Ishikawa (cell line): Measurements from ENCODE around the gene LINC00632.

Experiments used
- EP300 ChIP-seq: IDR thresholded peaks from 2 replicates; pipeline ENCODE4 v1.6.1; 2012; ENCODE audit warnings: borderline replicate concordance
- RAD21 ChIP-seq: IDR thresholded peaks from 2 replicates; pipeline ENCODE4 v1.6.1; 2012; ENCODE audit warnings: low read depth
- TAF1 ChIP-seq: IDR thresholded peaks from 2 replicates; pipeline ENCODE4 v1.6.1; 2012; ENCODE audit warnings: low read depth, mild to moderate bottlenecking

GRCh38 chrX:140821280-140821679 lies 111.7 kb downstream of the LINC00632 start:
- no peak for TF ChIP-seq RAD21
- TF ChIP-seq TAF1 = no peak
- no peak for TF ChIP-seq EP300
